OCI-LY1 (cell line): ENCODE results near the gene USP53.
A peak's percentile ranks its signal among the peaks of the same experiment; 100 is the strongest.

Experiments
- H2AFZ ChIP-seq: fragments of 200-600 bp; sonication (generic), shearing (Covaris generic); 2 replicates; pipeline ENCODE4 v1.6.0; 2014; ENCODE audit warnings: antibody characterized with exemption, mild to moderate bottlenecking, low read length
- H3F3A ChIP-seq: fragments of 200-600 bp; sonication (generic), shearing (Covaris generic); 2 replicates; pipeline ENCODE4 v1.6.0; 2014; ENCODE audit warnings: mild to moderate bottlenecking, antibody characterized with exemption, low read length, moderate library complexity; ENCODE audit not compliant: insufficient read depth
- H3K27ac ChIP-seq: fragments of 200-600 bp; sonication (generic); 2 replicates; pipeline ENCODE4 v1.5.1; 2014; ENCODE audit warnings: low read length, mixed run types, mild to moderate bottlenecking, low read depth; ENCODE audit not compliant: poor library complexity, severe bottlenecking
- H3K27me3 ChIP-seq: fragments of 200-600 bp; sonication (generic); 2 replicates; pipeline ENCODE4 v1.6.0; 2014; ENCODE audit warnings: antibody characterized with exemption, mild to moderate bottlenecking, low read length, moderate library complexity; ENCODE audit not compliant: insufficient read depth
- H3K36me3 ChIP-seq: fragments of 200-600 bp; sonication (generic); 2 replicates; pipeline ENCODE4 v1.6.1; 2014; ENCODE audit warnings: mild to moderate bottlenecking, antibody characterized with exemption, low read length, moderate library complexity, mixed read lengths; ENCODE audit not compliant: insufficient read depth
- H3K4me1 ChIP-seq: fragments of 200-600 bp; sonication (generic); 2 replicates; pipeline ENCODE4 v1.5.1; 2014; ENCODE audit warnings: mild to moderate bottlenecking, low read length, moderate library complexity; ENCODE audit not compliant: insufficient read depth, severe bottlenecking
- H3K4me2 ChIP-seq: fragments of 200-600 bp; sonication (generic), shearing (Covaris generic); 2 replicates; pipeline ENCODE4 v1.6.1; 2014; ENCODE audit warnings: low read length
- H3K4me3 ChIP-seq: fragments of 200-600 bp; sonication (generic); 2 replicates; pipeline ENCODE4 v1.5.1; 2014; ENCODE audit warnings: low read length, low read depth, mild to moderate bottlenecking, mixed read lengths; ENCODE audit not compliant: poor library complexity, severe bottlenecking
- H3K79me2 ChIP-seq: fragments of 200-600 bp; shearing (Covaris generic); 2 replicates; pipeline ENCODE4 v1.6.1; 2016; ENCODE audit warnings: mixed run types, low read length, mixed read lengths; ENCODE audit not compliant: insufficient read depth
- H3K9ac ChIP-seq: fragments of 200-600 bp; sonication (generic), shearing (Covaris generic); 2 replicates; pipeline ENCODE4 v1.6.1; 2014; ENCODE audit warnings: mild to moderate bottlenecking, low read length, mixed read lengths
- H3K9me2 ChIP-seq: fragments of 200-600 bp; sonication (generic), shearing (Covaris generic); 2 replicates; pipeline ENCODE4 v1.6.1; 2014; ENCODE audit warnings: low read depth, mild to moderate bottlenecking, low read length, mixed read lengths
- H3K9me3 ChIP-seq: fragments of 200-600 bp; shearing (Covaris generic); 2 replicates; pipeline ENCODE4 v1.6.1; 2014; ENCODE audit warnings: low read length, mixed read lengths
- H4K20me1 ChIP-seq: fragments of 200-600 bp; sonication (generic), shearing (Covaris generic); 2 replicates; pipeline ENCODE4 v1.6.0; 2016; ENCODE audit warnings: mild to moderate bottlenecking, low read length; ENCODE audit not compliant: insufficient read depth
- CTCF ChIP-seq: fragments of 200-600 bp; sonication (generic), shearing (Covaris generic); IDR thresholded peaks from 2 replicates; pipeline ENCODE4 v1.5.1; 2017; ENCODE audit warnings: mild to moderate bottlenecking, antibody characterized with exemption, low read length, moderate library complexity, mixed read lengths
- EZH2 ChIP-seq: fragments of 200-600 bp; sonication (generic), shearing (Covaris generic); IDR thresholded peaks from 2 replicates; pipeline ENCODE4 v1.8.0; 2017; ENCODE audit warnings: borderline replicate concordance, mixed run types, mild to moderate bottlenecking, antibody characterized with exemption, low read length, moderate library complexity, mixed read lengths

The USP53 gene

GRCh38 chr4:119233750-119234149 lies 21.2 kb downstream of the USP53 start:
- no peaks in the 10 kb centered on the region for H3K9me2 ChIP-seq
- no peak overlapping the region for H3K4me3 ChIP-seq
- 0 out of 2 replicates have a peak, but pooled peaks cover 4% of the 10 kb centered on the region for H3K79me2 ChIP-seq
- H3F3A ChIP-seq, result no peaks in the 10 kb centered on the region
- no peaks in the 10 kb centered on the region for H3K9me3 ChIP-seq
- H2AFZ ChIP-seq, result no peak overlapping the region
- TF ChIP-seq CTCF (no peak), EZH2 (no peak)
- H3K4me2 ChIP-seq, result peak overlapping the region; percentile 17; the same call in 1 of the 2 replicates
- peaks cover 17% of the 10 kb centered on the region for H3K4me1 ChIP-seq
- H3K36me3 ChIP-seq, result peaks cover 11% of the 10 kb centered on the region; the same call in 1 of the 2 replicates
- H3K27me3 ChIP-seq, result no peaks in the 10 kb centered on the region
- peak overlapping the region; percentile 41 for H3K27ac ChIP-seq
- no peak overlapping the region for H3K9ac ChIP-seq
- H4K20me1 ChIP-seq, result no peaks in the 10 kb centered on the region

- Histone ChIP-seq H3F3A (no peaks in the 10 kb centered on the region), H4K20me1 (no peaks in the 10 kb centered on the region), H3K36me3 (peaks cover 18% of the 10 kb centered on the region; the same call in 1 of the 2 replicates), H3K27ac (no peak overlapping the region), H3K4me3 (no peak overlapping the region), H3K79me2 (0 out of 2 replicates have a peak, but pooled peaks cover 4% of the 10 kb centered on the region), H3K27me3 (no peaks in the 10 kb centered on the region), H3K9me2 (no peaks in the 10 kb centered on the region), H3K4me2 (no peak overlapping the region), H3K9ac (no peak overlapping the region), H3K9me3 (no peaks in the 10 kb centered on the region), H2AFZ (no peak overlapping the region), H3K4me1 (peaks cover 17% of the 10 kb centered on the region)
- TF ChIP-seq CTCF, result no peak
- TF ChIP-seq EZH2, result no peak
Observed at GRCh38 chr4:119237201-119237600, 24.7 kb downstream of the USP53 start.

DNA sequence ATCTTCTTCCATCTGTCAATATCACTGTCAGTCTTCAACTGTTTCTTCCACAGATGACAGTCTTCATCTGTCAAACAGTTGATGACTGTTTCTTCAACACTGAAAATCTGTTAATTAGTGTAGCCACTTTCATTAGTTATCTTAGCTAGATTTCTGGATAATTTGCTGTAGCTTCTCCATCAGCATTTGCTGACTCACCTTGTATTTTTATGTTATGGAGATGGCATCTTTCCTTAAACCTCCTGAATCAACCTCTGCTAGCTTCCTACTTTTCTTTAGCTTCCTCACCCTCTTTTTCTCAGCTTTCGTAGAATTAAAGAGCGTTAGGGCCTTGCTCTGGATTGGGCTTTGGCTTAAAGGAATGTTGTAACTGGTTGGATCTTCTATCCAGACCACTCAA lies 25.1 kb downstream of the USP53 start:
- Histone ChIP-seq H3K4me2 (no peak overlapping the region), H3K9me3 (no peaks in the 10 kb centered on the region)

More for the DNA sequence above, 25.1 kb downstream of the USP53 start:
- H3K36me3 ChIP-seq, result peaks cover 15% of the 10 kb centered on the region; the same call in 1 of the 2 replicates
- no peak overlapping the region for H3K27ac ChIP-seq
- TF ChIP-seq EZH2 (no peak), CTCF (no peak)
- no peaks in the 10 kb centered on the region for H3K27me3 ChIP-seq
- no peak overlapping the region for H3K4me3 ChIP-seq
- H3K79me2 ChIP-seq, result 0 out of 2 replicates have a peak, but pooled peaks cover 4% of the 10 kb centered on the region
- H4K20me1 ChIP-seq, result no peaks in the 10 kb centered on the region
- H3F3A ChIP-seq, result no peaks in the 10 kb centered on the region
- H3K4me1 ChIP-seq, result peaks cover 15% of the 10 kb centered on the region
- no peak overlapping the region for H3K9ac ChIP-seq
- no peaks in the 10 kb centered on the region for H3K9me2 ChIP-seq
- no peak overlapping the region for H2AFZ ChIP-seq
